ENCODE data around the gene NAXE.

DNA sequence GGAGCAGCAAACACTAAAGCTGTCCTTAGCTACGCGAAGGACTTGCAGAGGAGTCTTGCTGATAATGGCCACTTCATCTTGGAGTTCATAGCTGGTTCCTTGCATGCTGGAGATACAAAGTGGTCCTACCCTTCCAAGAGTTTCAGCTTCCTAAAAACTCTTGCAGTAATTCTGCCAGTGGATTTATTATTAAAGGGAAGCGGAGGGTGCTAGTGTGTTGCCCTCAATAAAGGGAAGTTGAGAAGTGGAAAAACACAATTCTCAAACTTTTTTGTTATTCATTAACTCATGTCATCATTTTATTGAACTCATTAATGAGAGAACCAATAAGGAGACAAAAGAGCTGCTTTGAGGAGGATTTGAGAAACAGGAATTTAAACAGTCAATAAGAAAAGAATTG is 21.1 kb downstream of the NAXE start:
- TF ChIP-seq GABPA (IDR thresholded peaks at IDR 0.05; ENCODE audit: low read depth, low read length) (no peak), GABPA (CRISPR knock-in tag; IDR thresholded peaks at IDR 0.05; ENCODE audit: low read depth) (no peak), ZFP36L2 (CRISPR knock-in tag; IDR thresholded peaks at IDR 0.05) (no peak), ARNT (IDR thresholded peaks at IDR 0.05) (no peak), POLR2A (IDR thresholded peaks at IDR 0.05; ENCODE audit: insufficient read depth in 1 of 2, low read depth in 2 of 2, low read length in 2 of 2) (no peak), ZNF138 (CRISPR knock-in tag; IDR thresholded peaks at IDR 0.05; ENCODE audit: low read depth) (no peak), ZNF343 (CRISPR knock-in tag; IDR thresholded peaks at IDR 0.05) (no peak), MZF1 (CRISPR knock-in tag; IDR thresholded peaks at IDR 0.05; ENCODE audit: borderline replicate concordance) (no peak), PAF1 (CRISPR knock-in tag; IDR thresholded peaks at IDR 0.05) (no peak), HNF1B (CRISPR knock-in tag; IDR thresholded peaks at IDR 0.05) (no peak), ZBTB21 (CRISPR knock-in tag; IDR thresholded peaks at IDR 0.05) (no peak)
- TF ChIP-seq, protein P1, sequence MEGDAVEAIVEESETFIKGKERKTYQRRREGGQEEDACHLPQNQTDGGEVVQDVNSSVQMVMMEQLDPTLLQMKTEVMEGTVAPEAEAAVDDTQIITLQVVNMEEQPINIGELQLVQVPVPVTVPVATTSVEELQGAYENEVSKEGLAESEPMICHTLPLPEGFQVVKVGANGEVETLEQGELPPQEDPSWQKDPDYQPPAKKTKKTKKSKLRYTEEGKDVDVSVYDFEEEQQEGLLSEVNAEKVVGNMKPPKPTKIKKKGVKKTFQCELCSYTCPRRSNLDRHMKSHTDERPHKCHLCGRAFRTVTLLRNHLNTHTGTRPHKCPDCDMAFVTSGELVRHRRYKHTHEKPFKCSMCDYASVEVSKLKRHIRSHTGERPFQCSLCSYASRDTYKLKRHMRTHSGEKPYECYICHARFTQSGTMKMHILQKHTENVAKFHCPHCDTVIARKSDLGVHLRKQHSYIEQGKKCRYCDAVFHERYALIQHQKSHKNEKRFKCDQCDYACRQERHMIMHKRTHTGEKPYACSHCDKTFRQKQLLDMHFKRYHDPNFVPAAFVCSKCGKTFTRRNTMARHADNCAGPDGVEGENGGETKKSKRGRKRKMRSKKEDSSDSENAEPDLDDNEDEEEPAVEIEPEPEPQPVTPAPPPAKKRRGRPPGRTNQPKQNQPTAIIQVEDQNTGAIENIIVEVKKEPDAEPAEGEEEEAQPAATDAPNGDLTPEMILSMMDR (CRISPR knock-in tag; IDR thresholded peaks at IDR 0.05), result no peak

Measured in HepG2 (cell line).